ENCODE measurements around the gene IL1RAPL1.

DNA sequence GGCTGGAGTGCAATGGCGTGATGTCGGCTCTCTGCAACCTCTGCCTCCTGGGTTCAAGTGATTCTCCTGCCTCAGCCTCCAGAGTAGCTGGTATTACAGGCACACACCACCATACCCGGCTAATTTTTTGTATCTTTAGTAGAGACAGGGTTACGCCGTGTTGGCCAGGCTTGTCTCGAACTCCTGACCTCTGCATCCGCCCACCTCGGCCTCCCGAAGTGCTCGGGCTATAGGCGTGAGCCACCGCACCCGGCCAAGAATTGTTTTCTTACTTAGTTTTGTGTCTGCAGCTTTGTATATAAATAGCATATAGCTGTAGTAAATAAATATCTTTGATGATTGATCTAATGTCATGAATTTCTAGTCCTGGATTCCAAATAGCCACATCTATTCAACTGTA, 81.1 kb downstream of the IL1RAPL1 start:
- TF ChIP-seq EZH2 (IDR thresholded peaks at IDR 0.05; ENCODE audit: low read length, missing control alignments) = no peak
- TF ChIP-seq, protein P1, sequence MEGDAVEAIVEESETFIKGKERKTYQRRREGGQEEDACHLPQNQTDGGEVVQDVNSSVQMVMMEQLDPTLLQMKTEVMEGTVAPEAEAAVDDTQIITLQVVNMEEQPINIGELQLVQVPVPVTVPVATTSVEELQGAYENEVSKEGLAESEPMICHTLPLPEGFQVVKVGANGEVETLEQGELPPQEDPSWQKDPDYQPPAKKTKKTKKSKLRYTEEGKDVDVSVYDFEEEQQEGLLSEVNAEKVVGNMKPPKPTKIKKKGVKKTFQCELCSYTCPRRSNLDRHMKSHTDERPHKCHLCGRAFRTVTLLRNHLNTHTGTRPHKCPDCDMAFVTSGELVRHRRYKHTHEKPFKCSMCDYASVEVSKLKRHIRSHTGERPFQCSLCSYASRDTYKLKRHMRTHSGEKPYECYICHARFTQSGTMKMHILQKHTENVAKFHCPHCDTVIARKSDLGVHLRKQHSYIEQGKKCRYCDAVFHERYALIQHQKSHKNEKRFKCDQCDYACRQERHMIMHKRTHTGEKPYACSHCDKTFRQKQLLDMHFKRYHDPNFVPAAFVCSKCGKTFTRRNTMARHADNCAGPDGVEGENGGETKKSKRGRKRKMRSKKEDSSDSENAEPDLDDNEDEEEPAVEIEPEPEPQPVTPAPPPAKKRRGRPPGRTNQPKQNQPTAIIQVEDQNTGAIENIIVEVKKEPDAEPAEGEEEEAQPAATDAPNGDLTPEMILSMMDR (conservative IDR thresholded peaks at IDR 0.05 in 1 of 2, IDR thresholded peaks at IDR 0.05 in 1 of 2; ENCODE audit: low read depth in 1 of 2, low read length in 2 of 2) = no peak

All from fibroblast of lung (primary cell).